ENCODE data around the gene GABRR3.

The GABRR3 gene

DNA sequence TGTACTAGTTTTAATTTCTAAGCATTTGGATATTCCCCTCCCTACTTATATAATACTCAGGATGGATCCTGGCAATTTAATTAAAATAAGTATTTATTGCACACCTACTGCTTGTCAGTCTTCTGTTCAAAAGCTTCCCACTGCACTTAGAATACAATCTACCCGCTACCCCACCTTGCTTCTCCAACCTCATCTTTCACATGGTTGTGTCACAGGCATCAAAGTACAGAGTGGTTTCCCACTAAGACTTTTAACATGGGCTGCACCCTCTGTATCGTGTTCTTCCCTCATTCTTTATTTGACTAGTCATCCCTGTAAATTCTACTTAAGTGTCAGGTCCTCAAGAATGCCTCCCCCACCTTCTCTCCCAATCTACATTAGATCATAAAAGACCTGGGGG is 97.9 kb downstream of the GABRR3 start:
- TF ChIP-seq, protein P1, sequence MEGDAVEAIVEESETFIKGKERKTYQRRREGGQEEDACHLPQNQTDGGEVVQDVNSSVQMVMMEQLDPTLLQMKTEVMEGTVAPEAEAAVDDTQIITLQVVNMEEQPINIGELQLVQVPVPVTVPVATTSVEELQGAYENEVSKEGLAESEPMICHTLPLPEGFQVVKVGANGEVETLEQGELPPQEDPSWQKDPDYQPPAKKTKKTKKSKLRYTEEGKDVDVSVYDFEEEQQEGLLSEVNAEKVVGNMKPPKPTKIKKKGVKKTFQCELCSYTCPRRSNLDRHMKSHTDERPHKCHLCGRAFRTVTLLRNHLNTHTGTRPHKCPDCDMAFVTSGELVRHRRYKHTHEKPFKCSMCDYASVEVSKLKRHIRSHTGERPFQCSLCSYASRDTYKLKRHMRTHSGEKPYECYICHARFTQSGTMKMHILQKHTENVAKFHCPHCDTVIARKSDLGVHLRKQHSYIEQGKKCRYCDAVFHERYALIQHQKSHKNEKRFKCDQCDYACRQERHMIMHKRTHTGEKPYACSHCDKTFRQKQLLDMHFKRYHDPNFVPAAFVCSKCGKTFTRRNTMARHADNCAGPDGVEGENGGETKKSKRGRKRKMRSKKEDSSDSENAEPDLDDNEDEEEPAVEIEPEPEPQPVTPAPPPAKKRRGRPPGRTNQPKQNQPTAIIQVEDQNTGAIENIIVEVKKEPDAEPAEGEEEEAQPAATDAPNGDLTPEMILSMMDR (IDR thresholded peaks at IDR 0.05; ENCODE audit: low read length), result no peak
- TF ChIP-seq EZH2 (IDR thresholded peaks at IDR 0.05; ENCODE audit: borderline replicate concordance, low read length), result no peak
- Histone ChIP-seq H3K4me1 (ENCODE audit: insufficient read depth, low read length, severe bottlenecking) (no peaks in the 10 kb centered on the region), H3K36me3 (ENCODE audit: insufficient read depth, low read length) (peaks cover 2% of the 10 kb centered on the region; the same call in 1 of the 2 replicates), H3K9ac (ENCODE audit: low read length) (no peak overlapping the region), H4K20me1 (ENCODE audit: insufficient read depth, low read length) (no peaks in the 10 kb centered on the region), H3K4me2 (ENCODE audit: low read length) (no peak overlapping the region), H2AFZ (ENCODE audit: low read length) (no peak overlapping the region), H3K9me3 (ENCODE audit: low read length) (no peaks in the 10 kb centered on the region), H3K9me2 (ENCODE audit: low read depth, low read length) (no peaks in the 10 kb centered on the region), H3K27ac (ENCODE audit: low read depth, low read length, poor library complexity, severe bottlenecking) (no peak overlapping the region), H3K79me2 (ENCODE audit: insufficient read depth, low read length) (no peaks in the 10 kb centered on the region), H3F3A (ENCODE audit: insufficient read depth, low read length) (no peaks in the 10 kb centered on the region), H3K27me3 (ENCODE audit: insufficient read depth, low read length) (no peaks in the 10 kb centered on the region), H3K4me3 (ENCODE audit: low read depth, low read length, poor library complexity, severe bottlenecking) (no peak overlapping the region)

DNA sequence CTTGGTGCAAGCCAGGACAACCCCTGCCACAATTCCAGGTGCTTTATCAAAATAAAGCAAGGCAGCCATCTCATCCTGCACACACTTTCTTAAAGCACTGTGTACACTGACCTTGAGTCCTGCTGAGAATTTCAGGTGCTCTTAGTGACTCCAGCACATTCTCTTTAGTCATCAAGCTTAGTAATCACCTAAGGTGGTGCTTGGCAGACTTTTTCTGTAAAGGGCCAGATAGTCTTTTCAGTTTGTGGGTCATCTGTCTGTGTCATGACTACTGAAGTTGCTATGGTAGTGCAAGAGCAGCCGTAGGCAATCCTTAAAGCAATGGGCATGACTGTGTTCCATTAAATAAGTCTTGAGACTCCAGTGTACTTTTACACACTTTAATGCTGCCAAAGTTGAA is 99.3 kb downstream of the GABRR3 start:
- no peaks in the 10 kb centered on the region for H4K20me1 ChIP-seq (ENCODE audit: insufficient read depth, low read length)
- no peak overlapping the region for H3K4me3 ChIP-seq (ENCODE audit: low read depth, low read length, poor library complexity, severe bottlenecking)
- H3K9ac ChIP-seq (ENCODE audit: low read length), result no peak overlapping the region
- H3K9me2 ChIP-seq (ENCODE audit: low read depth, low read length), result no peaks in the 10 kb centered on the region
- no peak overlapping the region for H3K27ac ChIP-seq (ENCODE audit: low read depth, low read length, poor library complexity, severe bottlenecking)
- TF ChIP-seq, protein P1 (IDR thresholded peaks at IDR 0.05; ENCODE audit: low read length), result no peak
- no peak for TF ChIP-seq EZH2 (IDR thresholded peaks at IDR 0.05; ENCODE audit: borderline replicate concordance, low read length)
- H3K9me3 ChIP-seq (ENCODE audit: low read length), result no peaks in the 10 kb centered on the region
- H3K79me2 ChIP-seq (ENCODE audit: insufficient read depth, low read length), result no peaks in the 10 kb centered on the region
- no peaks in the 10 kb centered on the region for H3F3A ChIP-seq (ENCODE audit: insufficient read depth, low read length)
- no peak overlapping the region for H2AFZ ChIP-seq (ENCODE audit: low read length)
- H3K4me1 ChIP-seq (ENCODE audit: insufficient read depth, low read length, severe bottlenecking), result no peaks in the 10 kb centered on the region
- H3K27me3 ChIP-seq (ENCODE audit: insufficient read depth, low read length), result no peaks in the 10 kb centered on the region
- H3K36me3 ChIP-seq (ENCODE audit: insufficient read depth, low read length), result no peaks in the 10 kb centered on the region
- H3K4me2 ChIP-seq (ENCODE audit: low read length), result no peak overlapping the region
